ENCODE results near the gene CENPX.

GRCh38 chr17:82030470-82031302 lies 8.0 kb upstream of the CENPX start:
- no peak for TF ChIP-seq BACH2 (CRISPR knock-in tag; IDR thresholded peaks at IDR 0.05; ENCODE audit: borderline replicate concordance)
- no peak for TF ChIP-seq ARNTL (CRISPR knock-in tag; IDR thresholded peaks at IDR 0.05; ENCODE audit: borderline replicate concordance, low read depth)
- TF ChIP-seq PATZ1 (CRISPR knock-in tag; IDR thresholded peaks at IDR 0.05; ENCODE audit: borderline replicate concordance), result no peak
- TF ChIP-seq TSHZ2 (CRISPR knock-in tag; IDR thresholded peaks at IDR 0.05), result no peak
- TF ChIP-seq ZFP30 (CRISPR knock-in tag; IDR thresholded peaks at IDR 0.05), result no peak
- no peak for TF ChIP-seq ZNF565 (CRISPR knock-in tag; conservative IDR thresholded peaks at IDR 0.05; ENCODE audit: low read depth)
- no peak for TF ChIP-seq CREB5 (CRISPR knock-in tag; IDR thresholded peaks at IDR 0.05; ENCODE audit: low read depth)
